Measurements from ENCODE around the gene CYTIP.
"Not testable (repeated sequence)": the region's sequence is repeated elsewhere in the genome, so short reads cannot be mapped to it uniquely, and the experiment has no call there.

CYTIP gene

DNA sequence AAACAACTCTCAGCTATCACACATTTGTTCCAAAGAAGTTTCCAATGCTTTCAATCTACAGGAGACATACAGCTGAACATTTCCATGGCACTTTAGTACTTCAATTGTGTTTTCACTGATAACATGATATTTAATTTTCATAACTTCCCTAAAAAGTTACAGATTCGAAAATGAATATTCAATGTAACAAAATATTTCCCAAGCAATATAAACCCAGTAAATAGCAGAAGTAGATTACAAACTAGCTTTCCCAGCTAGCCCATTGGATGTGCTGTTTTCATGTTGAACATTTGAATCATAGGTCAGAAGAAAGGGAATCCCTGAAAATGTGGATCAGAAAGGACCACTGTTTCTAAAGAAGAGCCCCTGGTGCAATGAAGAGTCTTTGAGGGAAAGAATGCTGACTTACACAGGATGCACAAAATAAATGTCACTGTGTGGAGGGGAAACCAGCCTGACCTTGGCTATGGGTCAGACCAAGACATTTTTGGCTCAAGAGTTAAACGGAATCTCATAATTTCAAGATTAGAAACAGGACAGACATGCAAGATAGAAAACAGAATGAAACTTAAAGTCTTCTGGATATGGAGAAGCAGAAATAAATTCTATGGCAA, 22.5 kb downstream of the CYTIP start:
- peak; percentile 64 for DNase-seq

DNA sequence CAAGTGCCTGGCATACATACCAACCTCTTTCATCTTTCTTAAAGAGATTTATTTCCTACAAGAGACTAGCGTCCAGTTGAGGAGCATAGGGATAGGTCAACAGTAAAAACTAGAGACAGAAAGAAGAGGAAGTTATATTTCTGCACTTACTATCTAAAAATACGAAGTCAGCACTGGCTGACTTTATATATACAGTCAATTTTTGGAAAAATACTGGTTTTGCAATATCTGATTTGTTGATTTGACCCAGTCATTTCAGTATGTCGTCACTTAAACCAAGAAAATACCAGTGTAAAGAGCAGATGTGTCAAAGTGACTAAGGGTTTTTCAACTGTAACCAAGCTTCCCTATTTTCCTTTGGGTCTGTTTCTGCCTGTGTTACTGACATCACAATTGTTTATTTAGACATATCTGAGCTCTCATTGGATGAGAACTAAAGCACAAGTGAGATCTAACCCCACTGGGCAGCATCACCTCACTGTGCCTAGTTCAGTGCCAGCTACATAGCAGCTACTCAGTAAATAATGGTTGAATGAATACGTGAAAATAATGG, 23.0 kb downstream of the CYTIP start:
- DNase-seq, result peak; percentile 100

DNA sequence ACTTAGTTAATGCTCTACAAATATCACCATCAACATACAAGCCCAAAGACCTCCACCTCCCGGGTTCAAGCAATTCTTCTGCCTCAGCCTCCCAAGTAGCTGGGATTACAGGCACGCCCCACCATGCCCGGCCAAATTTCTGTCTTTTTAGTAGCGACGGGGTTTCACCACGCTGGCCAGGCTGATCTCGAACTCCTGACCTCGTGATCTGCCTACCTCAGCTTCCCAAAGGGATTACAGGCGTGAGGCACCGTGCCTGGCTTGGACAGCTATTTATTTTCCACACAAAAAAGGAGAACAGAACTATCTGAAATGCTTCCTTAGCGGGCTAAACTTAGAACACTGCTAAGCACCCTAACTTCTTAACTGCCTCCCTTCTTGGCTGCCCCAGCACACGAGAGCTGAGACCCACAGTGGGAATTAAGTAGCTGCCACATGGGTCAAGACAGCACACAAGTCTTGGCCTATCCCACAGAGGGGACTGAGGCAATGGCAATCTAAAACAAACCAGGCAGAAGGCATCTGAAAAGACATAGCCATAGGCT, 24.8 kb downstream of the CYTIP start:
- DNase-seq, result peak; percentile 77

DNA sequence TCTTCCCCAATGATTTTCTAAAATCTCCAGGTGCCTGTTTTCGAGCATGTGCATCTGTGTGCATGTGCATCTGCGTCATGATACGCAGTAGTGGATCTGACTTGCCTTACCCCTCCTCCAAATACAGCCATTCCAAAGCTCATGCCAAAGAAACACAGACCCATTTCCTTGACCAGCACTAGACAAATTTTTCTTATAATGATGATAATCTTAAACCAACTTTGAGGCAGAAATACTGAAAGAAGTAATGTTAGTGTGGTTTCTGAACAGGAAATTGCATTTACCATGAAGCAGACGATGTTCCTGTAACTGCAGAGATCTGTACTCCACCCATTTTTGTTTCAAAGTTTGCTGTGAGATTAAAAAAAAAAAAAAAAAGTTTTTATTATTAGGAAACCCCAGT, 25.6 kb downstream of the CYTIP start:
- peak; percentile 76 for DNase-seq

DNA sequence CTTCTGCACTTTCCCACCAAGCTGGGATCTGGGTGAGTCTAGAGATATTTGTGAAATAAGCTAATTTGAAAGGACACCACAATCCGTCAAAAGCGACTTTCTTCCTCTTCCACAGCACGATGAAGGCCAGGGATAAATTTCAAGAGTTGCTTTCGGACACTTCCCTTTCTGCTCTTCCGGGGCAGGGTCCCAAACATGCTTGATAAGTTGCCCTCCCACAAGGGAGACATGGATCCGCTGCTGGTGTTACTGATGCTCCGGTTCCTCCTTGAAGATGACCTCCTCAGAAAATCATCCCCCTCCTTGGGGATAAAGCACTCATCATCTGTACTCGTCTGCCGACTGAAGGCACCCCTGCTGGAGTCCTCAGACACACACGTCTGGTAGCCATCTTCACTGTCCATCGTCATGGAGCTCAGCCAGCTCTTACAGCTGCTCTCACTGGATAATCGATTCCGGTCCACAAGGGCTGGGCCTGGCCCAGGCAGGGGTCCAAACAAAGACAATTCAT, 28.2 kb downstream of the CYTIP start:
- DNase-seq, result peak; percentile 74

DNA sequence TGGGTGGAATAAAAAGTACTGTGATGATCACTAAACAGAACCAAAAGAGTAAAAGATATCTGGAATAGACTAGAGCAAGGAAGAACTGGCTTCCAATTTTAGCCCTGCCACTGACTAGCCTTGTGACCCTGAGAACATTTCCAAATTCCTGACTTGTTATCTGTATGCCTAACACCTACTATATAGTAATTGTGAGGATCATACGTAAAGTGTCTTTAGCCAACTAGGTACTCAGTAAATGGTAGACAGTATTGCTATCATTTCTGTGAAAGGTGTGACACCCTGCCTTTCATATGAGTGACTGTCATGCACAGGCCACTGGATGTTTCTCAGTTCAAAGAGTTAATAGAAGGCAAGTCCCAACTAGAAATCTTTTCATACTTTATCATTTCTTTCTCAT, 29.8 kb downstream of the CYTIP start:
- no peak for DNase-seq

DNA sequence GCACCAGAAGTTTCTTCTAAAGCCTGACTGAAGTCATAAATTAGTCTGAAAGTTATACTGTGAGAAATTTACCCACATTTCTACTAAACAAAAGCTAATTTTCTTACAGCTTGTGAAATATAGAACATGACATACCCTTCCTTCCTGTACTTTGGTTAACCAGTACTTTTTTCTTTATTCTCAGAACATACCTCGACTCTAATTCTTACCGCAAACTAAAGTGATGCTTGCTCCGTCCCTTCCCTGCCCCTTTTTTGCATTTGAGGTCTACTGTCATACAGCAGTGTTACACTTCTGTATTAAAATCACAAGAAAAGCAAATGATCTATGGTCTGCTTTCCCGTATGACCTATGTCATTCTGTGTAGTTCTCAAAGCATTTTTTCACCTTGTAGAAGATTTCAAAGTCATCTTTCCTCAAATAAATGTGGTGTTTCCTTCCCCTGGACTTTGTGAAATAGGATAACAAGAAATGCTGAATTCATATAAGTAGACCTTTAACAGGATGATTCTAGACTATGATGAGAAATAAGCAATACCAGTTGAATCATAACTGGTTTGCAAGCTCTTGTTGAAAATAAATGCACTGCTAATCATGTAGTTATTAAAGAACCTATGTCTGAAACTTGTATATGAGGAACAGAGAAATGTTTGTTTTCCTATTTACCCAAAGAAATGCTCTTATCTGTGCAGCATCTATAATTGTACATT, 30.4 kb downstream of the CYTIP start:
- peak; percentile 50 for DNase-seq

DNA sequence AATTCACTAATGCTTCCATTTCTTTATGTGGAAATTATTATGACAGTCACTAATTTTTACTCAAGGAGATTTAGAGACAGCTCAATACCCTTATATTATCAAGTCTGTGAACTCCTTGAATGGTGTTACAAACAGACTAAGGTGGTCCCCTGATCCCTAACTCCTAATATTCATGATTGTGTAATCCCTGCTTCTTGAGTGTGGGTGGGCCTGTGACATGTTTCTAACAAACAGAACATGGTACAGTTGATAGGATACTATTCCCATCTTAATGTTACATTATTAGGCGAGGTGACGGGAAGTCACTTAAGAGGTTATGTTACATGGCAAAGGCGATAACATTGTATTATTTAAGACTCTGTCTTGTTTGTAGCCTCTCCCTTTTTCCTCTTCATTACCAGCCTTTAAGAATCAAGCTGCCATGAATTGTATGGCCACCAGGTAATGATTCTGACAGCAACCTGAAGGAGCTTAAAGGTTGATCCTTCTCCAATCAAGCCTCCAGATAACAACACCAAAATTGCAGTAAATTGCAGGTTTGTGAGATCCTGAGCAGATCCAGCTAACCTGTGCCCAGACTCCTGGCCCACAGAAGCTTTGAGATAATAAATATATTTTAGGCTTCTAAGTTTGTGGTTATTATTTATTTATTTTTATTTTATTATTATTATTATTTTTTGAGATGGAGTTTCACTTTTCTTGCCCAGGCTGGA, 32.1 kb downstream of the CYTIP start:
- DNase-seq, result no peak

DNA sequence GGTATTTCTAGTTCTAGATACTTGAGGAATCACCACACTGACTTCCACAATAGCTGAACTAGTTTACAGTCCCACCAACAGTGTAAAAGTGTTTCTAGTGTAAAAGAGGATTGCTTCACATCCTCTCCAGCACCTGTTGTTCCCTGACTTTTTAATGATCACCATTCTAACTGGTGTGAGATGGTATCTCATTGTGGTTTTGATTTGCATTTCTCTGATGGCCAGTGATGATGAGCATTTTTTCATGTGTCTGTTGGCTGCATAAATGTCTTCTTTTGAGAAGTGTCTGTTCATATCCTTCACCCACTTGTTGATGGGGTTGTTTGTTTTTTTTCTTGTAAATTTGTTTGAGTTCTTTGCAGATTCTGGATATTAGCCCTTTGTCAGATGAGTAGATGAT, 38.5 kb downstream of the CYTIP start:
- not testable (repeated sequence) for DNase-seq

DNA sequence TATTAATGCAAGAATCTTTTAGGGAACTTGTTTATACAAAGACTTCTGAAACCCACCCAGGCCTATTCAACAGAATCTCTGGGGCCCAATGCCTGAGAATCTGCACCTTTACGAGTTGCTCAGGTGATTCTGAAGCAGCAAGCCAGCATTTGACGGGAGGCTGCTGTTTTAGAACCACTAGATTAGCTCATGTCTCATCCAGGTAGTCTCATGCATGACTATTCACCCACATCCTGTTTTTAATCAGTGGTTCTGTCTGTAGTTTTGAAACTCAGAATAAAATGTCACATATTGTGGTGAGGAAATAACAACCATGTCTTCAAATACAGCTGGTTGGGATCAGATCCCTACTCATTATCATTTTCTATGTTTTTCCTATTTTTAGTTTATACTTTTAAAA, 39.5 kb downstream of the CYTIP start:
- DNase-seq, result peak; percentile 73

DNA sequence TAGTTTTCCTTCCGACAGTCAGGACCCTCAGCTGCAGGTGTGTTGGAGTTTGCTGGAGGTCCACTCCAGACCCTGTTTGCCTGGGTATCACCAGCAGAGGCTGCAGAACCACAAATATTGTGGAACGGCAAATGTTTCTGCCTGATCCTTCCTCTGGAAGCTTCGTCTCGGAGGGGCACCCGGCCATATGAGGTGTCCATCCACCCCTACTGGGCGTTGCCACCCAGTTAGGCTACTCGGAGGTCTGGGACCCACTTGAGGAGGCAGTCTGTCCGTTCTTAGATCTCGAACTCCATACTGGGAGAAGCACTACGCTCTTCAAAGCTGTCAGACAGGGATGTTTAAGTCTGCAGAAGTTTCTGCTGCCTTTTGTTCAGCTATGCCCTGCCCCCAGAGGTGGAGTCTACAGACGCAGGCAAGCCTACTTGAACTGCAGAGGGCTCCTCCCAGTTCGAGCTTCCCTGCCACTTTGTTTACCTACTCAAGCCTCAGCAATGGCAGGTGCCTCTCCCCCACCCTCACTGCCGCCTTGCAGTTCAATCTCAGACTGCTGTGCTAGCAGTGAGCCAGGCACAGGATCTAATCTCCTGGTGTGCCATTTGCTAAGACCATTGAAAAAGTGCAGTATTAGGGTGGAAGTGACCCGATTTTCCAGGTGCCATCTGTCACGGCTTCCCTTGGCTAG, 40.9 kb downstream of the CYTIP start:
- not testable (repeated sequence) for DNase-seq

DNA sequence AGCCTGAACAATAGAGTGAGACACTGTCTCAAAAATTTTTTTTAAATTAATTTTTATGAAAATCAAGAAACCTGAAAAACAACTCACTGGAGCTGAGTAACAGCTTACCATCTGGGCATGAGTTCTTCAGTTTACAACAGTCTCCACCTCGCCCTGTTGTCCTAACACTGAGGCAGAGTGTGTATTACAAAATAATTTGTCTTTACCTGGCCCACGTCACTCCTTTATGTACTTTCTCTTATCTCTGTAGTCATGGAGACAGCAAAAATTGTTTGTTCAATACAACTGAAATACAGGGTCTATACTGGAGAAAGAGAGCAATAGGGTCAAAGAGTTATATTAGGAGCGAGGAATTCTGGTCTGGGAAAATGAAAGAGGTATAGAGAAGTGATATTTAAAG, 48.1 kb downstream of the CYTIP start:
- DNase-seq, result no peak

DNA sequence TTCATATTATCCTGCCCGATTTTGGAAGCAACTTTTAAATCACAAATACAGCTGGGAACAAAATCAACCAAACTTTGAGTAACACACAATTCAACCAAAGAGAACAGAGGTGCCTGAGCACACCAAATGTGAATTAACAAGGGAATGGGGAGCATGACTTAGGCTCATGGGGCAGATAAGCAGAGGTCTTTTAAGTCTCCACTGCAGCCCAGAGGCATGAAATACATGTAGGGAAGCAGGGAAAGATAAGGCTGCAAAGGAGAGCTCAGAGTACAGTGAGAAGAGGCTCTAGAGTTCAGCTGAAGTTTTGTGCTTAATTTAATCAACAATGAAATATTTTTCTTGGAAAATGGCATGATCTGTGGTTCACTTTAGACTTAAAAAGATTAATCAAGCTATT, 49.0 kb downstream of the CYTIP start:
- DNase-seq, result no peak

DNA sequence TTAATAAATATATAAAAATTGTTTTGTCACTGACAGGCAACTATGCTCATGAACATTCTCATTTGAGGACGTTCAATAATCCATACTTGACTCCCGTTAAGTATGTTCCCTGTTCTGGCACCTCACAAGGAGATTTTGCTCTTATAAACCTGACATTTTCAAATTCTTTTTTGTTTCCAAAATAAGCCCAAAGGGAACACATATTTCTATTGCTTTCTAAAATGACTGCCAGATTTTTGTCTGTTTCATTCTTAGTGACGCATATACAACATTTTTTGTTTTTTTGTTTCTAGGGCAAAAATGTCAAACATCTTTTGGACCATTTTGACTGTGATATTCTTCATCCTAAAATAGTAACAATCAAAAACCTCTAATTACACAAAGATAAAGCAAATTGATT, 50.5 kb downstream of the CYTIP start:
- DNase-seq, result no peak

DNA sequence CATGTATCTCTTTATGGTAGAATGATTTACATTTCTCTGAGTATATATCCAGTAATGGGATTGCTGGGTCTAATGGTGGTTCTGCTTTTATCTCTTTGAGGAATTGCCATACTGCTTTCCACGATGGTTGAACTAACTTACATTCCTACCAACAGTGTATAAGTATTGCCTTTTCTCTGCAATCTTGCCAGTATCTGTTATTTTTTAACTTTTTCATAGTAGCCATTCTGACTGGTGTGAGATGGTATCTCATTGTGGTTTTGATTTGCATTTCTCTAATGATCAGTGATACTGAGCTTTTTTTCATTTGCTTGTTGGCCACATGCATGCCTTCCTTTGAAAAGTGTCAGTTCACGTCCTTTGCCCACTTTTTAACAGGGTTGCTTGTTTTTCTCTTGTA, 55.1 kb downstream of the CYTIP start:
- DNase-seq, result no peak

DNA sequence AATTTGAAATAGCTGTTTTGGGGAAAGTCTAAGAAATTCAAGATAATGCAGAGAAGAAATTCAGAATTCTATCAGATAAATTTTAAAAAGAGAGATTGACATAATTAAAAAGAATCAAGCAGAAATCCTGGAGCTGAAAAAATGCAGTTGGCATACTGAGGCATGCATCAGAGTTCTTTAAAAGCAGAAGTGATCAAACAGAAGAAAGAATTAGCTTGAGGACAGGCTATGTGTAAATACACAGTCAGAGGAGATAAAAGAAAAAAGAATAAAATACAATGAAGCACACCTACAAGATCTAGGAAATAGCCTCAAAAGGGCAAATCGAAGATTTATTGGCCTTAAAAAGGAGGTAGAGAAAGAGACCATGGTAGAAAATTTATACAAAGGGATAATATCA, 57.1 kb downstream of the CYTIP start:
- peak; percentile 4 for DNase-seq

DNA sequence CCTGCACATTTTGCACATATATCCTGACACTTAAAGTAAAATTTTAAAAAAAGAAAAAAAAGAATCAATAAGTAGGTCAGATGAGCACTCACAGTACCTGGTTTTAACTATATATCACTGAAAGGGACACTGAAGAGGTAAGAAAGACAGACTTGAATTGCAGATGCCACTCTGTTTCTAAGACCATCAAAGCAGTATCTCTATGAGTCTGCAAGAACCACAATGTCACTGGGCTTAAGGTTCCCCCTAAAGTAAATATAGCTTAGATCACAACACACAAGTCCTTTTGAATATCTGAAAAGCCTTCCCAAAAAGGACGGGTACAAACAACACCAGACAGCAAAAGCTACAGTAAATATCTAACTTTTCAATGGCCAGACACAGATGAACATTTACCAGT, 57.6 kb downstream of the CYTIP start:
- DNase-seq, result no peak

DNA sequence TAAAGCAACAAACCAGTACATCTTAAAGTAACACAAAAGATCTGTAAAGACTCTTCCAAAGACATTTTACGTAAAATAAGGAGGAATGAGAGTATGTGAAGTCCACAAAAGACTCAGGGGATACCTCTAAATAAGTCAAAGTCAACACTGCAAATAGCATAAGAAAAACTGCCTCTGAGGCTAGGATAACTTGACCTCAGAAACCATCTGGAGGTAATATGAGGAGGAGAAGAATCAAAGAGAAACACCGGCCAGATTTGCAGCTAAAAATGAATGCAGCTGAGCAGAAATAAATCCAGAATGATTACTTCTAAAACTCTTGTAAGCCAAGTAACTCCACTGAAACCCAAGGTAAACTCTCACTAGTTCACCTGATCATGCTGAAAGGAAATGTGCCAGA, 66.0 kb downstream of the CYTIP start:
- no peak for DNase-seq

DNA sequence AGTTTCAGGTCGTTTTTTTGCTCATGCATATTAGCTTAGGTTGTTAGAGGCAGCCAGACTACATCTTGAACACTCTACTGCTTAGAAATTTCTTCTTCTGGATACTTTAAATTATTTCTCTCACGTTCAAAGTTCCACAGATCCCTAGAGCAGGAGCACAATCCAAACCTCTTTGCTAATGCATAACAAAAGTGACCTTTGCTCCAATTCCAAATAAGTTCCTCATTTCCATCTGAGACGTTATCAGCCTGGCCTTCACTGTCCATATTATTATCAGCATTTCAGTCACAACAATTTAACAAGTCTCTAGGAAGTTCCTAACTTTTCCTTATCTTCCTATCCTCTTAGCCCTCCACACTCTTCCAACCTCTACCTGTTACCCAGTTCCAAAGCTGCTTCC, 67.8 kb downstream of the CYTIP start:
- peak; percentile 40 for DNase-seq

DNA sequence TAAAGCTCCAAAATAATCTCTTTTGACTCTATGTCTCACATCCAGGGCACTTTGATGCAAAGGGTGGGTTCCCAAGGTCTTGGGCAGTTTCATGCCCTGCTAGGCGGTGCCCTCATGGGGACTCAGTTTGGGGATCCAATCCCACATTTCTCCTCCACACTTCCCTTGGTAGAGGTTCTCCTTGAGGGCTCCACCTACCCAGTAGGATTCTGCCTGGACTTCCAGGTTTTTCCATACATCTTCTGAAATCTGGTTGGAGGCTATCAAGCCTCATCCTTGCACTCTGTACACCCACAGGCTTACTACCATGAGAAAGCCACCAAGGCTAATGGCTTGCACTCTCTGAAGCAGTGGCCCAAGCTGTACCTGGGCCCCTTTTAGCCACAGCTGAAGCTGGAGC, 68.5 kb downstream of the CYTIP start:
- no peak for DNase-seq

DNA sequence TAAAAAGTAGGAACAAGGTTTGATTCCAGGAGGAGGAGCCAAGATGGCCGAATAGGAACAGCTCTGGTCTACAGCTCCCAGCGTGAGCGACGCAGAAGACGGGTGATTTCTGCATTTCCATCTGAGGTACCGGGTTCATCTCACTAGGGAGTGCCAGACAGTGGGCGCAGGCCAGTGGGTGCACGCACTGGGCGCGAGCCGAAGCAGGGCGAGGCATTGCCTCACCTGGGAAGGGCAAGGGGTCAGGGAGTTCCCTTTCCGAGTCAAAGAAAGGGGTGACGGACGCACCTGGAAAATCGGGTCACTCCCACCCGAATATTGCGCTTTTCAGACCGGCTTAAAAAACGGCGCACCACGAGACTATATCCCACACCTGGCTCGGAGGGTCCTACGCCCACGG, 75.4 kb downstream of the CYTIP start:
- not testable (repeated sequence) for DNase-seq

DNA sequence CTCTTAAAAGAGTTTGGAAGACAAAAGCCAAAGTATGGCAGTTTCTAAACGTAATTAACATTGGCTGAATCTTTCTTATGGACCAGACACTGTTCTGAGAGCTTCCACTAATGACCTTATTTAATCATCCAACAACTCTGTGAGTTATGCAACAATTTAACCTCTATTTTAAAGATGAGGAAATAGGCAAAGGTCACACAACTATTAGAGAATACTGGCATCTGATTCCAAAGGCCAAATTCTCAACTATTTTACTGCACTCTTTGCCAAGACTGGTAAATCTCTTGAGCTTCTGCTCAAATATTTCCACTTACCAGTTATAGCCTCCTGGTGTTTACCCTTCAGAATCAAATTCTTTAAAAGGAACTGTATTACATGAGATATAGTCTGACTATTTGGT, 76.2 kb downstream of the CYTIP start:
- DNase-seq, result no peak
